Measurements from ENCODE around the gene GSN. TPM values are rescaled to one million over a fixed set of nuclear protein-coding genes. Genes with fewer than 3 reads are reported as not detected.

Gene GSN
- total and polyA plus RNA-seq, 9 of the 15 experiments (the other 6 are each of a cell fraction or from before 2014, with no cell fraction given) = 0.39 to 16.6 (median 8.2) TPM

DNA sequence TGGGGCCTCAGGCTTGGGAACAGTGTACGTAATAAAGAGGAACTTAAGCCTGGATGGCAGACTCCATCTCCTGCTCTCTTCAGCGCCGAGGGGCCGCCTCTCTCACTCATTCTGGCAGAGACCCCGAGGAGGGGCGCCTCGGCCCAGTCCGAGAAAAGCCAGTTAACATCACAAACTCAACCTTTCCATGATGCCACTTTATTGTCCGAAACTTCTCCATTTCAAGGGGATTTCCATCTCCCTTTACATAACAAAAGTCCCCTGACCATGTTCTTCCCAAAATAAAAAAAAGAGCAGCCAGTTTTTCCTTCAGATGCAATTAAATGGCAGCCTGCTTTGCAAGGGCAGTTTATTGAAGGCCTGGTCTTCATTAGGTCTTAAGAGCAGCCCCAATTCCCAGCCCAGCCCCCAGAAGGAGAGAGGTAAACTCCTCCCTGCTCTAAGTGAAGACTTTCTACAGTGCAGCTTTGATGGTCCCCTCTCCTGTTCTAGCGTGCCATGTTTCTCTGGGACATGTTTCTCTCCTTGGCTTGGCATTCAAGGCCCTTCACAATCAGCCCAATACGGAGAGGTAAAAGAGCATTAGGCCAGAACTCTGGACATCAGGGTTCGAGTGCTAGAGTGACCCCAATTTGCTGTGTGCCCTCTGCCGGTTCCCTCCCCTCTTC is 46.8 kb upstream of the GSN start:
- CTCF ChIA-PET (ENCODE audit: low intra/inter-chr PET ratio) = no interaction called here
- TF ChIP-seq, protein P1, sequence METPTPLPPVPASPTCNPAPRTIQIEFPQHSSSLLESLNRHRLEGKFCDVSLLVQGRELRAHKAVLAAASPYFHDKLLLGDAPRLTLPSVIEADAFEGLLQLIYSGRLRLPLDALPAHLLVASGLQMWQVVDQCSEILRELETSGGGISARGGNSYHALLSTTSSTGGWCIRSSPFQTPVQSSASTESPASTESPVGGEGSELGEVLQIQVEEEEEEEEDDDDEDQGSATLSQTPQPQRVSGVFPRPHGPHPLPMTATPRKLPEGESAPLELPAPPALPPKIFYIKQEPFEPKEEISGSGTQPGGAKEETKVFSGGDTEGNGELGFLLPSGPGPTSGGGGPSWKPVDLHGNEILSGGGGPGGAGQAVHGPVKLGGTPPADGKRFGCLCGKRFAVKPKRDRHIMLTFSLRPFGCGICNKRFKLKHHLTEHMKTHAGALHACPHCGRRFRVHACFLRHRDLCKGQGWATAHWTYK (CRISPR knock-in tag; IDR thresholded peaks at IDR 0.05) = no peak
- TF ChIP-seq, protein P2, sequence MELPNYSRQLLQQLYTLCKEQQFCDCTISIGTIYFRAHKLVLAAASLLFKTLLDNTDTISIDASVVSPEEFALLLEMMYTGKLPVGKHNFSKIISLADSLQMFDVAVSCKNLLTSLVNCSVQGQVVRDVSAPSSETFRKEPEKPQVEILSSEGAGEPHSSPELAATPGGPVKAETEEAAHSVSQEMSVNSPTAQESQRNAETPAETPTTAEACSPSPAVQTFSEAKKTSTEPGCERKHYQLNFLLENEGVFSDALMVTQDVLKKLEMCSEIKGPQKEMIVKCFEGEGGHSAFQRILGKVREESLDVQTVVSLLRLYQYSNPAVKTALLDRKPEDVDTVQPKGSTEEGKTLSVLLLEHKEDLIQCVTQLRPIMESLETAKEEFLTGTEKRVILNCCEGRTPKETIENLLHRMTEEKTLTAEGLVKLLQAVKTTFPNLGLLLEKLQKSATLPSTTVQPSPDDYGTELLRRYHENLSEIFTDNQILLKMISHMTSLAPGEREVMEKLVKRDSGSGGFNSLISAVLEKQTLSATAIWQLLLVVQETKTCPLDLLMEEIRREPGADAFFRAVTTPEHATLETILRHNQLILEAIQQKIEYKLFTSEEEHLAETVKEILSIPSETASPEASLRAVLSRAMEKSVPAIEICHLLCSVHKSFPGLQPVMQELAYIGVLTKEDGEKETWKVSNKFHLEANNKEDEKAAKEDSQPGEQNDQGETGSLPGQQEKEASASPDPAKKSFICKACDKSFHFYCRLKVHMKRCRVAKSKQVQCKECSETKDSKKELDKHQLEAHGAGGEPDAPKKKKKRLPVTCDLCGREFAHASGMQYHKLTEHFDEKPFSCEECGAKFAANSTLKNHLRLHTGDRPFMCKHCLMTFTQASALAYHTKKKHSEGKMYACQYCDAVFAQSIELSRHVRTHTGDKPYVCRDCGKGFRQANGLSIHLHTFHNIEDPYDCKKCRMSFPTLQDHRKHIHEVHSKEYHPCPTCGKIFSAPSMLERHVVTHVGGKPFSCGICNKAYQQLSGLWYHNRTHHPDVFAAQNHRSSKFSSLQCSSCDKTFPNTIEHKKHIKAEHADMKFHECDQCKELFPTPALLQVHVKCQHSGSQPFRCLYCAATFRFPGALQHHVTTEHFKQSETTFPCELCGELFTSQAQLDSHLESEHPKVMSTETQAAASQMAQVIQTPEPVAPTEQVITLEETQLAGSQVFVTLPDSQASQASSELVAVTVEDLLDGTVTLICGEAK (IDR thresholded peaks at IDR 0.05) = no peak
- TF ChIP-seq, protein P2 (CRISPR knock-in tag; IDR thresholded peaks at IDR 0.05) = no peak
- no peak for TF ChIP-seq CBX2 (IDR thresholded peaks at IDR 0.05; ENCODE audit: insufficient read depth, low read length, poor library complexity, severe bottlenecking)
- no peak for TF ChIP-seq POLR2A (conservative IDR thresholded peaks at IDR 0.05)
- TF ChIP-seq, protein P3, sequence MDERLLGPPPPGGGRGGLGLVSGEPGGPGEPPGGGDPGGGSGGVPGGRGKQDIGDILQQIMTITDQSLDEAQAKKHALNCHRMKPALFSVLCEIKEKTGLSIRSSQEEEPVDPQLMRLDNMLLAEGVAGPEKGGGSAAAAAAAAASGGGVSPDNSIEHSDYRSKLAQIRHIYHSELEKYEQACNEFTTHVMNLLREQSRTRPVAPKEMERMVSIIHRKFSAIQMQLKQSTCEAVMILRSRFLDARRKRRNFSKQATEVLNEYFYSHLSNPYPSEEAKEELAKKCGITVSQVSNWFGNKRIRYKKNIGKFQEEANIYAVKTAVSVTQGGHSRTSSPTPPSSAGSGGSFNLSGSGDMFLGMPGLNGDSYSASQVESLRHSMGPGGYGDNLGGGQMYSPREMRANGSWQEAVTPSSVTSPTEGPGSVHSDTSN (CRISPR knock-in tag; IDR thresholded peaks at IDR 0.05; ENCODE audit: low read depth) = no peak
- TF ChIP-seq, protein P3 (tag; conservative IDR thresholded peaks at IDR 0.05; ENCODE audit: low read depth) = no peak

More for the DNA sequence above, 46.8 kb upstream of the GSN start:
- H3K9me1 ChIP-seq (ENCODE audit: control insufficient read depth, insufficient read depth, low read length) = no peaks in the 10 kb centered on the region
- in situ Hi-C loops (cut with MboI) = no loop called here
- H3K4me2 ChIP-seq (ENCODE audit: insufficient read depth, low read length) = no peak overlapping the region
- FAIRE-seq (no peak), ATAC-seq (no peak), DNase-seq (ENCODE audit: extremely low read depth in 1 of 4, low spot score in 3 of 4) (no peak)
- 63% methylated on average over 13 of the region's 13 CpGs for WGBS (ENCODE audit: insufficient coverage, low coverage, missing lambda C conversion rate)
- H3K9ac ChIP-seq (ENCODE audit: insufficient read depth in 1 of 2, low read depth in 2 of 2, low read length in 2 of 2) = no peak overlapping the region
- H4K20me1 ChIP-seq (replicated peaks; ENCODE audit: control insufficient read depth, insufficient read depth, low read length) = no peaks in the 10 kb centered on the region
- BruUV-seq (replicated peaks) = no TSS peak
- H3K4me1 ChIP-seq (replicated peaks in 1 of 2; ENCODE audit: control insufficient read depth in 2 of 2, insufficient read depth in 2 of 2, low read length in 2 of 2) = peaks cover 0 to 25% of the 10 kb centered on the region in 2 experiments; a peak in 3 of 5 replicates
- H3K36me3 ChIP-seq (ENCODE audit: control insufficient read depth, insufficient read depth, low read length) = no peaks in the 10 kb centered on the region
- no peaks in the 10 kb centered on the region for H3K9me3 ChIP-seq (replicated peaks; ENCODE audit: control insufficient read depth, insufficient read depth, low read depth, low read length)
- no peak overlapping the region for H3K4me3 ChIP-seq
- peak overlapping the region; percentile 30; the same call in 1 of the 2 replicates for H2AFZ ChIP-seq (ENCODE audit: low read depth, low read length)
- H3K79me2 ChIP-seq (ENCODE audit: control insufficient read depth, insufficient read depth, low read length) = no peaks in the 10 kb centered on the region
- intact Hi-C loops (cut with micrococcal nuclease) = no loop called here
- H3K27me3 ChIP-seq (ENCODE audit: control insufficient read depth in 2 of 2, insufficient read depth in 2 of 2, low read length in 2 of 2) = no peaks in the 10 kb centered on the region
- H3K27ac ChIP-seq (ENCODE audit: extremely low read depth, low read depth, low read length) = no peak overlapping the region
- POLR2A ChIA-PET = no interaction called here

Measured in K562 (cell line).